H1 (cell line): Measurements from ENCODE around the gene BOLA1. TPM values are rescaled to one million over a fixed set of nuclear protein-coding genes. Genes with fewer than 3 reads are reported as not detected.

ENCODE experiments used
- CTCF ChIA-PET: fragments of 300-600 bp; sonication (Branson Sonifier 250); formaldehyde crosslinking; loops from one replicate; lab custom pipeline; 2021; ENCODE audit not compliant: partially characterized antibody; lab: Charles Lee
- POLR2A ChIA-PET: fragments of 300-600 bp; sonication (Branson Sonifier 250); formaldehyde crosslinking; loops from one replicate; lab custom pipeline; 2021; ENCODE audit warnings: inconsistent platforms; ENCODE audit not compliant: partially characterized antibody; lab: Charles Lee
- DNase-seq, 2 experiments: peaks; one replicate each; pipeline versions ENCODE4 v3.0.0 to v3.0.0-alpha.2; 2010 to 2022; ENCODE audit warnings: low spot score in 2 of 2, low read depth in 1 of 2, mixed read lengths in 1 of 2
- FAIRE-seq: peaks from 2 replicates; lab custom pipeline; 2011; peaks lifted over from hg19 to GRCh38; lab: Jason Lieb, UNC
- H2AFZ ChIP-seq: 2 replicates; pipeline ENCODE4 v1.8.1; 2012; ENCODE audit warnings: low read length, inconsistent platforms
- H2AK5ac ChIP-seq: 2 replicates; pipeline ENCODE4 v1.6.1; 2013; ENCODE audit warnings: low read depth, low read length
- H2BK120ac ChIP-seq: replicated peaks from 2 replicates; pipeline ENCODE3; 2013; ENCODE audit warnings: low read depth, low read length, inconsistent platforms
- H2BK12ac ChIP-seq: 2 replicates; pipeline ENCODE4 v1.6.1; 2013; ENCODE audit warnings: low read depth, low read length
- H2BK15ac ChIP-seq: 2 replicates; pipeline ENCODE4 v1.6.1; 2013; ENCODE audit warnings: low read length
- H2BK20ac ChIP-seq: 2 replicates; pipeline ENCODE4 v1.6.1; 2013; ENCODE audit warnings: low read length
- H2BK5ac ChIP-seq: 2 replicates; pipeline ENCODE4 v1.6.1; 2013; ENCODE audit warnings: low read depth, low read length
- H3K14ac ChIP-seq: 2 replicates; pipeline ENCODE4 v1.6.1; 2013; ENCODE audit warnings: inconsistent platforms; ENCODE audit not compliant: insufficient read length
- H3K18ac ChIP-seq: 2 replicates; pipeline ENCODE4 v1.6.1; 2013; ENCODE audit warnings: low read length; ENCODE audit errors: extremely low read depth
- H3K23ac ChIP-seq: 2 replicates; pipeline ENCODE4 v1.6.1; 2013; ENCODE audit warnings: inconsistent platforms; ENCODE audit not compliant: insufficient read length
- H3K23me2 ChIP-seq: 2 replicates; pipeline ENCODE4 v1.6.1; 2013; ENCODE audit warnings: low read depth, low read length
- H3K27ac ChIP-seq: 2 replicates; pipeline ENCODE4 v1.6.1; 2011; ENCODE audit warnings: low read depth, low read length, inconsistent platforms
- H3K27me3 ChIP-seq, 4 experiments: replicated peaks in 1 of 4; 1 replicate in 1 of 4; 2 replicates in 3 of 4; pipeline versions ENCODE4 v1.6.1 to v1.8.1; 2011 to 2013; ENCODE audit warnings: low read length in 3 of 4, mild to moderate bottlenecking in 3 of 4, inconsistent platforms in 2 of 4, mixed read lengths in 2 of 4, moderate library complexity in 1 of 4; ENCODE audit not compliant: control insufficient read depth in 3 of 4, insufficient read depth in 3 of 4; ENCODE audit errors: extremely low read depth in 1 of 4
- H3K36me3 ChIP-seq, 4 experiments: 2 replicates each; pipeline versions ENCODE4 v1.6.1 to v1.8.1; 2011 to 2013; ENCODE audit warnings: mild to moderate bottlenecking in 4 of 4, low read length in 3 of 4, moderate library complexity in 2 of 4, control low read depth in 1 of 4, inconsistent platforms in 1 of 4; ENCODE audit not compliant: insufficient read depth in 4 of 4, control insufficient read depth in 2 of 4
- H3K4ac ChIP-seq: replicated peaks from 2 replicates; pipeline ENCODE3; 2013; ENCODE audit warnings: low read length, low read depth, mixed read lengths, inconsistent platforms; ENCODE audit not compliant: insufficient read length
- H3K4me1 ChIP-seq, 4 experiments: replicated peaks in 1 of 4; 1 replicate in 1 of 4; 2 replicates in 3 of 4; pipeline versions ENCODE4 v1.6.1 to v1.8.1; 2011 to 2013; ENCODE audit warnings: low read length in 3 of 4, inconsistent platforms in 2 of 4, mixed read lengths in 1 of 4; ENCODE audit not compliant: insufficient read depth in 4 of 4, control insufficient read depth in 3 of 4
- H3K4me2 ChIP-seq, 2 experiments: 2 replicates each; pipeline versions ENCODE4 v1.6.1 to v1.8.1; 2011 to 2013; ENCODE audit warnings: low read depth in 2 of 2, low read length in 2 of 2, control low read depth in 1 of 2, inconsistent platforms in 1 of 2, mild to moderate bottlenecking in 1 of 2; ENCODE audit not compliant: insufficient read depth in 1 of 2
- H3K4me3 ChIP-seq, 4 experiments: fragments of 200-600, 300-600 bp in 1 of 4; sonication (generic), shearing (Covaris generic), sonication (Bioruptor Twin) in 1 of 4; 2 replicates each; pipeline versions ENCODE4 v1.5.1 to v1.8.1; 2011 to 2016; ENCODE audit warnings: low read length in 4 of 4, low read depth in 3 of 4, control low read depth in 2 of 4, inconsistent platforms in 2 of 4, mild to moderate bottlenecking in 2 of 4, mixed read lengths in 1 of 4, moderate library complexity in 1 of 4; ENCODE audit not compliant: insufficient read depth in 2 of 4; ENCODE audit errors: extremely low read depth in 1 of 4
- H3K56ac ChIP-seq: replicated peaks from 2 replicates; pipeline ENCODE3; 2013; ENCODE audit warnings: low read depth, mild to moderate bottlenecking, mixed read lengths, low read length, inconsistent platforms; ENCODE audit not compliant: insufficient read length
- H3K79me1 ChIP-seq: 2 replicates; pipeline ENCODE4 v1.6.1; 2013; ENCODE audit warnings: low read depth, low read length, control low read depth
- H3K79me2 ChIP-seq, 2 experiments: 2 replicates each; pipeline versions ENCODE4 v1.6.1 to v1.8.1; 2012 to 2013; ENCODE audit warnings: low read length in 2 of 2, mild to moderate bottlenecking in 2 of 2, inconsistent platforms in 1 of 2; ENCODE audit not compliant: insufficient read depth in 2 of 2, control insufficient read depth in 1 of 2
- H3K9ac ChIP-seq, 4 experiments: replicated peaks in 1 of 4; 1 replicate in 1 of 4; 2 replicates in 3 of 4; pipeline versions ENCODE4 v1.6.1 to v1.8.1; 2011 to 2013; ENCODE audit warnings: low read depth in 3 of 4, low read length in 3 of 4, control low read depth in 2 of 4, mild to moderate bottlenecking in 2 of 4, moderate library complexity in 2 of 4, inconsistent platforms in 1 of 4; ENCODE audit errors: extremely low read depth in 1 of 4
- H3K9me3 ChIP-seq, 2 experiments: 2 replicates each; pipeline versions ENCODE4 v1.6.1 to v1.8.1; 2012 to 2013; ENCODE audit warnings: mild to moderate bottlenecking in 2 of 2, moderate library complexity in 2 of 2, control low read depth in 1 of 2, inconsistent platforms in 1 of 2, low read depth in 1 of 2, low read length in 1 of 2, mixed read lengths in 1 of 2; ENCODE audit not compliant: insufficient read depth in 2 of 2
- H4K20me1 ChIP-seq, 2 experiments: replicated peaks in 1 of 2; 2 replicates each; pipeline versions ENCODE3 to v1.8.1; 2011 to 2013; ENCODE audit warnings: inconsistent platforms in 2 of 2, low read length in 2 of 2, mild to moderate bottlenecking in 1 of 2; ENCODE audit not compliant: insufficient read depth in 2 of 2, control insufficient read depth in 1 of 2
- H4K5ac ChIP-seq: 2 replicates; pipeline ENCODE4 v1.6.1; 2013; ENCODE audit warnings: low read length, low read depth, mixed read lengths, inconsistent platforms; ENCODE audit not compliant: insufficient read length
- H4K8ac ChIP-seq: 2 replicates; pipeline ENCODE4 v1.8.0; 2013; ENCODE audit warnings: mild to moderate bottlenecking, moderate library complexity, low read length, inconsistent platforms; ENCODE audit not compliant: insufficient read depth; ENCODE audit errors: extremely low read depth
- H4K91ac ChIP-seq: replicated peaks from 2 replicates; pipeline ENCODE3; 2013; ENCODE audit warnings: low read length, mixed read lengths, inconsistent platforms; ENCODE audit not compliant: insufficient read length
- ATF2 ChIP-seq: IDR thresholded peaks from 2 replicates; pipeline ENCODE4 v1.6.1; 2012; ENCODE audit warnings: low read length, inconsistent platforms
- CBX8 ChIP-seq: fragments of 300-800, 300-1000 bp; sonication (generic); IDR thresholded peaks from 2 replicates; pipeline ENCODE4 v1.7.1; 2016; ENCODE audit warnings: low read depth, low read length, borderline replicate concordance
- CREB1 ChIP-seq: IDR thresholded peaks from 2 replicates; pipeline ENCODE4 v1.6.1; 2012; ENCODE audit warnings: inconsistent platforms
- CTCF ChIP-seq, 3 experiments: IDR thresholded peaks; 1 replicate in 2 of 3; 2 replicates in 1 of 3; pipeline versions ENCODE4 v1.5.1 to v1.6.1; 2011; ENCODE audit warnings: low read length in 3 of 3, mild to moderate bottlenecking in 3 of 3, inconsistent platforms in 2 of 3, low read depth in 1 of 3, moderate library complexity in 1 of 3; ENCODE audit not compliant: insufficient read depth in 1 of 3; ENCODE audit errors: control extremely low read depth in 1 of 3
- GTF2F1 ChIP-seq: IDR thresholded peaks from 2 replicates; pipeline ENCODE4 v1.6.1; 2012; ENCODE audit warnings: low read depth, low read length, improper control_type of control experiment, borderline replicate concordance
- HDAC6 ChIP-seq: IDR thresholded peaks from one replicate; pipeline ENCODE4 v1.7.1; 2012; ENCODE audit warnings: low read depth, mild to moderate bottlenecking, inconsistent platforms, low read length, moderate library complexity
- POU5F1 ChIP-seq: IDR thresholded peaks from 2 replicates; pipeline ENCODE4 v1.6.1; 2011; ENCODE audit warnings: low read depth, mild to moderate bottlenecking, low read length, moderate library complexity
- SIX5 ChIP-seq: IDR thresholded peaks from 2 replicates; pipeline ENCODE4 v1.6.1; 2011; ENCODE audit warnings: mild to moderate bottlenecking, low read depth, low read length
- WGBS, 2 experiments: shearing (Covaris generic) in 1 of 2; methylation state at CpG; one replicate each; pipeline versions ENCODE4 v1.1.6 to v1.1.7; 2013 to 2015; ENCODE audit warnings: low lambda C conversion rate in 2 of 2, mixed read lengths in 2 of 2, inconsistent platforms in 1 of 2, low coverage in 1 of 2, missing lambda C conversion rate in 1 of 2; ENCODE audit not compliant: insufficient replicate concordance in 2 of 2, insufficient coverage in 1 of 2, insufficient read length in 1 of 2; ENCODE audit errors: extremely low coverage in 1 of 2, missing lambda C conversion rate in 1 of 2; 5-methylcytosine and 5-hydroxymethylcytosine counted together
- polyA plus RNA-seq, 7 experiments: library from polyadenylated mRNA; depleted of rRNA in 3 of 7; stranded (reverse) in 5 of 7; unstranded in 2 of 7; fragments of >200 nt in 5 of 7; fragments of 200-250 nt in 2 of 7; gene quantifications; 1 replicate in 5 of 7; 2 replicates in 1 of 7; 4 replicates in 1 of 7; pipeline versions ENCODE4 v1.2.1 to v1.2.3, GENCODE V29; 2011 to 2013; ENCODE audit warnings: missing spikeins in 2 of 7, mixed read lengths in 2 of 7
- total RNA-seq: library from RNA; stranded (reverse); fragmentation: NEBNext Ultra II Directional; extraction: Animal tissue kit (Norgen Biotek cat#: 25700); gene quantifications from 2 replicates; pipeline ENCODE4 v1.2.1, GENCODE V29; 2021

BOLA1 gene
- total and polyA plus RNA-seq, 2 of the 8 experiments (the other 6 are each of a cell fraction or from before 2014, with no cell fraction given) = 8.1 to 15.4 TPM

- Histone ChIP-seq H3K23me2 (peaks cover 10% of the 10 kb centered on the region; the same call in 1 of the 2 replicates), H4K8ac (no peak overlapping the region), H2AK5ac (no peak overlapping the region), H4K91ac (no peak overlapping the region), H2BK20ac (no peak overlapping the region), H3K23ac (no peak overlapping the region), H3K4me3 (no peak overlapping the region), H3K4ac (no peak overlapping the region), H3K27ac (no peak overlapping the region), H2BK15ac (no peak overlapping the region), H3K27me3 (no peaks in the 10 kb centered on the region), H3K18ac (no peak overlapping the region), H3K4me2 (no peak overlapping the region), H3K79me2 (peaks cover 0 to 12% of the 10 kb centered on the region in 2 experiments; a peak in 2 of 4 replicates), H2BK120ac (no peak overlapping the region), H4K20me1 (peaks cover 0 to 2% of the 10 kb centered on the region in 2 experiments), H3K56ac (no peak overlapping the region), H4K5ac (no peak overlapping the region), H3K79me1 (peaks cover 15% of the 10 kb centered on the region), H2BK5ac (no peak overlapping the region), H2AFZ (no peak overlapping the region), H2BK12ac (no peak overlapping the region), H3K14ac (no peak overlapping the region), H3K9ac (no peak overlapping the region), H3K4me1 (peaks cover 4 to 19% (median 11%) of the 10 kb centered on the region in 4 experiments), H3K36me3 (peaks cover 4 to 27% (median 10%) of the 10 kb centered on the region in 4 experiments; a peak in 5 of 8 replicates), H3K9me3 (no peaks in the 10 kb centered on the region)
- no peak for FAIRE-seq
- POLR2A ChIA-PET = interaction anchor here (1.1 to 3.8 kb wide), 3 partner anchors 12 to 249 kb away, joined by 3 to 30 read pairs (median 14); a partner anchor contains a TSS
- CTCF ChIA-PET = interaction anchor here (0.6 to 1.2 kb wide), 2 partner anchors 9 to 11 kb away, joined by 3 to 4 read pairs; no protein-coding TSS in a partner anchor
- 75% methylated on average over 1 of the region's 1 CpG; no CpG with 5 or more reads in 1 of the 2 experiments for WGBS, 2 experiments
- DNase-seq = no peak
- TF ChIP-seq CBX8 = no peak
- no peak for TF ChIP-seq HDAC6
- TF ChIP-seq ATF2 = no peak
- no peak for TF ChIP-seq CTCF (IDR thresholded peaks at IDR 0.05; ENCODE audit: control extremely low read depth in 1 of 3, insufficient read depth in 1 of 3, low read depth in 1 of 3, low read length in 3 of 3)
- TF ChIP-seq GTF2F1 = no peak
- TF ChIP-seq POU5F1 = no peak
- no peak for TF ChIP-seq SIX5
- TF ChIP-seq CREB1 = no peak
These were observed 15.2 kb downstream of the BOLA1 start for GRCh38 chr1:149914545-149914944.
